UCSD-AML1 (cell line): ENCODE measurements around the gene HAPLN2.

Source experiments
- DNase-seq: peaks from one replicate; lab custom pipeline; 2025; ENCODE audit not compliant: unreplicated experiment; lab: John Stamatoyannopoulos, UW

HAPLN2 gene

DNA sequence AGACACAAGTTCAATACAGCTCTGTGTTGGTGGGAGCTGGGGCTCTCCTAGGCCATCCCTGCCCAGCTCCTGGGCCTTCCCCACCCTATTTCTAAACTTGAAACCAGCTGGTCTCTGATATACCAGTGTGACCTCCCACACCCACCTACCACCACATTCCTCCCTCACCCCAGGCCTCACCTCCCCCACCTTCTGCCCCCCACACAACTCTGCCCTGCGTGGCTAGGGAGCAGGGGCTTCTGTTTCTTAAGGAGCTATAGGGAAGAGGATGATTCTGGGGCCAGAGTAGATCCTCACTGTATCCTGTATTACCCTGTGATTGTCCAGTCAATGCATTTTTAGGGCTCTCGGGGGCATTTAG, 41.5 kb downstream of the HAPLN2 start:
- no peak for DNase-seq

DNA sequence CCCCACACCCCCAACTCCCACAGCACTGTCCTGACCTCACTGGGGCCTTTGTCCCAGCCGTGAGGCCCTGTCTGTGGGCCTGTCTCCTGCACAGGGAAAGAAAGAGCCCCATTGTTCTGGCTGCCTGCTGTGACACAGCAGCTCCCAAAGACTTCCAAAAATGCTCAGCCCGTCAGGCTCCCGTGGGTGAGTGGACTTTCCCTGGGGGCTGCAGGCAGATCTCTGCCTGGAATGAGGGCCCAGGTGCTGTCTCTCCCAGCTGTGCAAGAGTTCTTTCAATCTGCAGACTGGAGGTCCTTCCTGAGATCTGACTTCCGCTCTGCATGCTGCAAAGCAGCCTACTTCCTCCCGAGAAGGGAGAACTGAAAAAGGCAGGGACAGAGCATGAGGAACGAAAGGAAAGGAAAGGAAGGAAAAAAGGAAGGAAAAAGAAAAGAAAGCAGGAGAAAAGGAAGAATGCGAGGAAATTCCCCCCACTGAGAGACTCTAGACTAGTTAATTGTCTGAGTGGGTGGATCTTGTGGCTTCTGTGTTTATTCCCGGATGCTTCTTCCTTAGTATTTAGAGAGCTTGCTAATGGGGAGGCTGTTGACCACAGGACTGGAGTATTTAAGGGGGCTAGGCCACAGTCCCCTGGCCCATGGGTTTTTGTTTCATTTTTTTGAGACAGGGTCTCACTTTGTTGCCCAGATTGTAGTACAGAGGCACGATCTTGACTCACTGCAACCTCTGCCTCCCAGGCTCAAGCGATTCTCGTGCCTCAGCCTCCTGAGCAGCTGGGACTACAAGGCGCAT, 43.0 kb downstream of the HAPLN2 start:
- peak; percentile 50 for DNase-seq

GRCh38 chr1:156662800-156663055, 43.5 kb downstream of the HAPLN2 start:
- no peak for DNase-seq

GRCh38 chr1:156663178-156663577, 44.0 kb downstream of the HAPLN2 start:
- no peak for DNase-seq

DNA sequence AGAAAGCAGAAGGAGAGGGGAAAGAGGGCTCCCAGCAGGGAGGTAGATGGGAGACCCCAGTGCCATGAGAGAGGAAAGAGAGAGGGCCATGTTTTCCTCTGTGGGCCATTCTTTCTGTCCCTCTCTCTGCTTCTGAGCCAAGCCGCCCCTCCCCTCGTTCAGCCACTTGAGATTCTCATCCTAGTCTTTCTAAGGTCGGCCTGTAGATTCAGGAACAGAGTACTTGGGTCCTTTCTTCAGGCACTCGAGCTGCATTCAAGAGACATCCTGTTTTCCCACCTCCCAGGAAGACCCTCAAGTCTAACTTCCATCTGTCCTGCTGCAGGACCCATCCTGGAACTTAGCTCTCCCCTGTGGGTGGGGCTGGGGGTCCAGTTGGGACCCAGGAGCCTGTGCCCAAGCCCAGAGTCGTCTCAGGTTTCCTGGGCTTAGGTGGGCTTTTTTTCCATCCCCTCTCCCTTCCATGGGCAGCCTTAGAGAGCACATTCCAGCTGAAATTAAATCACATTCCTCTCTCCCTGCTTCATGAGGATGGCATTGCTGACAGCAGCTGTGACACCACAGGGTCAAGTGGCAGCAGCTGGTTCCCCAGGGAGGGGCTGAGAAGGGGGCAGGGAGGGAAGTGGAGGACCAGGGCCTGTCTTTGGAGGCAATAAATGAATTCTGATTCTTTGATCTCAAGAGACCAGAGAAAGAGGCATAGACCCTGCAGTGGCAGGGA, 45.0 kb downstream of the HAPLN2 start:
- no peak for DNase-seq

DNA sequence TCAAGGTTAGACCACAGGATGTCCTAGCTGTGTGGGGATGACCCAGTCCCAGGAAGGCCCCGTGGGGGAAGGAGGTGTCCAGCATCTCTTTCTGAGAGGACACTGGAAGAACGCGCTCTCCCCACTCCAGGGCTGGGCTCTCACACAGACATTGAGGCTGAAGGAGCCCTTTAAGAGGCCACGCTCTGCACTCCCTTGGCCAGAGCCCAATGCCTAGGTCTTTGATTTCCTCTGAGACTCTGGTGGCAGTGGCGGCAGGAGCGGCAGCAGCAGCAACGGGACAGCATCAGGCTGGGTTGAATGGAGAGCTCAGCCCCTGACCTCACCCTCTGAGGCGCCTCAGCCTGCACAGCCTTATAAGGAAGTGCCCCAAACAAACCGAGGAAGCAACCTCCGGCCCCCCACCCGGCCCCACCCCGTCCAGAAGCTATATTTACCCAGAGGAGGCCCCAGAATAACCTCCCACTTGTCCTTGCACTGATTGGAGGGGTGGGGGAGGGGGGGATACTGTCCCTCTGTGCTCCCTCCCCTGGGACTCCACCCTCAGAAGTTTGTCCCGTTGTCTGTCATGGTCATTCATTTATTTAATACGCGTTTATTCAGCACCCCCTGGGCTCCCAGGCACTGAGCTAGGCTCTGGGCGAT, 45.7 kb downstream of the HAPLN2 start:
- peak; percentile 44 for DNase-seq

- no peak for DNase-seq
Observed at GRCh38 chr1:156665539-156665938, 46.3 kb downstream of the HAPLN2 start.

DNA sequence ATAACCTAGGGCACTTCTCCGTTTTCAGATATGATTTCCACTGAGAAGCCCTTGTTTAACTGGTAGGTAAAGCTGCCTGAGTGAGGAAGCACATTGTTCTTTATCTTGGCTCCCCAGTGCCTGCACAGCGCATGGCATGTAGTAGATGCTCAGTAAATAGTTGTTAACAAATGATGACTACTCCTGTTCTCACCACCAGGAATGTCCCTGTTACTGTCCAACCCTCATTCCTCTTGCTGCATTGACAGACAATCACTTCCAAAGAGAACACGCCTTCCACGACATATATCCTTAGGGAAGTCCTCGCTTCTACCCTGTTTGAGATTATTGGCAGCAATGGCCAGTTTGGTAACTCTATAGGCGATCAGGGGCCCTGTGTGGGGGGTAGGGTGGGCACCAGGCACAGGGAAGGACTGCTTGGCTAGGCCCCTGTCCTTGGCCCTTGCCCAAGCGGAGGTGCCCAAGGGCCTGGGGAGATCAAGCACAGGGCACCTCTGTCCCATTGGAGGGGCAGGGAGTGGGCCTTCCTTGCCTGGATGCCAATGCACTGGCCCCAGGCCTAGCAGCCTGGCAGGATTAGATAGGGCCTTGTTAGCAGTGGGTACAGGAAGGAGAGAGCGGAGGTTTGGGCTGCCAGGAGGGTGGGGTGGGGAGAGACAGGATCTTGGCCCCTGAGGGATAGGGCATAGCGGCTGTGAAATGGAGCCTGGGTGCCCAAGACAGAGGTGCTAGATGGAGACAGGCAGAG, 47.8 kb downstream of the HAPLN2 start:
- DNase-seq, result no peak

DNA sequence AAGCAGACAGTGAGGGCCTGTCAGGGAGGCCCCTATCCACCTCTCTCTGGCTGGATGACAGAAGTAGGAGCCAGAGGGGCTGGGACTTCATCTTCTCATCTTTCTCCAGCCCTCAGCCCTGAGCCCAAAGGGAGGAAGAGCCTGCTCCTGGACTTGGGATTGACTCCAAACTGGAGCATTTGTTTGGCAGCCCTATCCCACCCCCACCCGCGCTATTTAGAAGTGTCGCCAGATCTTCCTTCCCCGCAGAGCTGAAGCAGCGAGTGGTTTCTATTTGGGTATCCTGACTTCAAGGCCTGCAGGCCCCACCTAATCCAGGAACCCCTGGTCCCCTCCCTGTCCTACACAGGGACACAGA, 48.4 kb downstream of the HAPLN2 start:
- no peak for DNase-seq

DNA sequence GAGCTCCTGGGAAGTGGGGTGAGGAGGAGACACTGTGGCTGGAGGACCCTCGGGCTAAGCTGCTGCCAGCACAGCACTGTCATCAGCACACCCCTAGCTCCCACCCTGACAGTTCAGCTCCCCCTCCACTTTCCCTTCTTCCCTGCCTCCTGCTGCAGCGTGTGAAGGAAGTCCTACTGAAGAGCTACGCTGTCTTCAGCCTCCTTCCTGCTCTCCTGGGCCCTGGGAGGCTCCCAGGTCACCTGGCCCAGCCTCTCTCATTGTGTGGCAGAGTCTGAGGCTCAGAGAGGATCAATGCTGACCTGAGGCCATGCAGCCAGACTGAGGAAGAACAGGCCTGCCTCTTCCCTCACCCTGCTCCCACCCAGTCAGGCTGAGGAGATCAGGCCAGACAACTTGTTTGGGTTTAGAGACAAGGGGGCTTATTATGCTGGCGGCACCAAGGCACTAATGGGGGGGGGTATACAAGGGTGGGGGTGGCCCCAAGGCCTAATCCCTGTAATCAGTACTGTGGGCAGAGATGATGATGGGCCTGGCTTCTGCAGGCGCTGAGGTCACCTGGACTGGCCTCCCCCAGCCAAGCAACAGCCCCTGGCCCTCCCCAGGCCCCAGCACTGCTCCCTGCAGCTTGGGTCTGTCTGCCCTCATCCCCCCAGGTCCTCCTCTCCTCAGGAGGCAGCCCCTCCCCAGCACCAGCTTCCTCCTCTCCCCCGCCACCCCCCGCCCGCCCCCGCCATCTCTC, 48.9 kb downstream of the HAPLN2 start:
- no peak for DNase-seq

- no peak for DNase-seq
Observed at GRCh38 chr1:156668801-156669637, 49.8 kb downstream of the HAPLN2 start.

DNA sequence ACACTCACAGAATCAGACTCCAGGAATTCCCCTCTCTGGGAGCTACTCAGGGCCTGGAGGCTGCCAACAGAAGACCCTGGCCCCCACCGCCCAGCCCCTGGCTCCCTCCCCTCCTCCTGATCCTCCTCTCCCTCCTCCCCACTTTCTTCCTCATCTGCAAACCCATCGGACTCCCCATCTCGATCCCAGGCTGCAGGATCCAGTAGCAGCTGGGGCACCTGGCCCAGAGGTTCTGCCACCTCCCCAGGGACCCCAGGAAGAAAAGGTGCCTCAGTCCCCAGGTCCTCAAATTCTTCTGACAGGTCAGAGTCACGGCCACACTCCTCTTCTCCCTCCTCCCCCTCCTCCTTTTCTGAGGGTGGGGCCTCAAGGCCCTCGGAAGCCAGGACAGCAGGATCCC, 50.6 kb downstream of the HAPLN2 start:
- no peak for DNase-seq

DNA sequence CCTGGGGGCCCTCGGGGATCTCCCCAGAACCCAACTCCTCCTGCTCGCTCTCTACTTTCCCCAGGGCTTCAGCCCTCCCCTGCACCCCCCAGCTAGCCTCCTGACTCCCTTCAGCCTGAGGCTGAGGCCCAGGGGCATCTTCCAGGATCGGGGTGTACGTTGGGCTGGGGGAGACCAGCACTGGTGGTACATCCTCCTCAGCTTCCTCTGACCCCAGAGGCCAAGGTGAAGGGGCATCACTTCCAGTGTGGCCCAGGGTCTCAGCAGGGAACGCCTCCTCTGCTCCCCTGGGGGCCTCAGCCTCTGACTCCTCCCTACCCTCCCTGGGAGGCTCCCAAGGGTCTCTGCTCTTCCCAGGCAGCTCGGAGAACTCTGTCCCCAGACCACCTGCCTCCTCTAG, 51.1 kb downstream of the HAPLN2 start:
- DNase-seq, result no peak

DNA sequence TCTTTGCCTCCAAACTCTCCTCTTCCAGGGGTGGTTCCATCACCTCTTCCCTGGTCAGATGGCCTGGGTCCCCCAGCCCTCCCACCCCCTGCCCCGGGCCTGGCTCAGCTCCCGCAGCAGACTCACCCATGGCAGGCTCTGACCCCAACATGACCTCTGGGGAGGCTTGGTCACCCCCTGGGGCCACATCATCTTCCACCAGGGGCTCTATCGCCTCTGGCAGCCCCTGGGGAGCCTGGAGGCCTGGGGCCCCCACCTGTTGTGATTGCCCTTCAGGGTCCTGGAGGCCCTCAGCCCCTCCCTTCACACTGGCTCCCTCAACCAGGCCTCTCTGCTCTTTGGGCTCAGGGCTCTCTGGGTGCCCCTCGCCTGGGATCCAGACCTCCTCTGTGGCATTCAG, 51.6 kb downstream of the HAPLN2 start:
- DNase-seq, result no peak

DNA sequence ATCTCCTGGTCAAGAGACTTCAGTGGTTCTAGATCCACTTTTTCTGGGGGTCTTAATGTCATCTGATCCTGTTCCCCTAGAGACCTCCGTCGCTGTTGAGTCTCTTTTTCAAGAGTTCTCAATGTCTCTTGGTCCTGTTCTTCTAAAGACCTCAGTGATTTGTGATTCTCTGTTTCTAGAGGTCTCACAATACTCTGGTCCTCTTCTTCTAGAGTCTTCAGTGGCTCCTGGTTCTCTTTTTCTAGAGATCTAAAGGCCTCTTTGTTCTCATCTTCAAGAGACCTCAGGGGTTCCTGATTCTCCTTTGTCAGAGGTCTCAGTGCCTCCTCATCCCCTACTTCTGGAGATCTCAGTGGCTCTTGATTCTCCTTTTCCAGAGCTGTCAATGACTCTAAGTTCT, 52.6 kb downstream of the HAPLN2 start:
- no peak for DNase-seq

- no peak for DNase-seq
Observed at GRCh38 chr1:156673387-156674121, 54.3 kb downstream of the HAPLN2 start.
